ENCODE data around the gene PRKG1. TPM values are rescaled to one million over a fixed set of nuclear protein-coding genes. Genes with fewer than 3 reads are reported as not detected.

The PRKG1 gene
- total and polyA plus RNA-seq, 8 donors = 1.2 to 9.6 (median 2.9) TPM

DNA sequence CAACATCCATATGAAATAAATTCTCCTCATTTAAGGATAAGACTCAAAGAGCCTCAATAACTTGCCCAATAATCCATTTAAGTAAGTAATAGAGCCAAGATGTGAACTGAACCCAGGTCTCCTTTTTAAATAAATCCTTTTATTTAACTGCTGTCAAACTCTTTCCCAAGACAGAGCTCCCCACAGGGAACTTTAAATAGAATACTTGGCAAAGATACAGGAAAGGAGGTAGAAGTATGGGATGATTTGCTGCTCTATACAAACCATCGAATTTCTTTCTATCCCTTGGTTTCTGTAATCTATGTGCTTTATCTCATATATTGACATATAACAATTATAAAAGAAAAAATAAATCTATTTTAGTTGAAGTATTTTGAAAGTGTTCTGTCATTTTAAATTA is 329.2 kb downstream of the PRKG1 start:
- no peak for ATAC-seq
- H3K9me3 ChIP-seq = no peaks in the 10 kb centered on the region
- H3K36me3 ChIP-seq = no peaks in the 10 kb centered on the region
- no peak for FAIRE-seq
- intact Hi-C loops (cut with DNase I) = no loop called here
- DNase-seq = no peak
- 68 to 78% methylated on average over 1 of the region's 1 CpG for WGBS, 2 donors
- H3K27me3 ChIP-seq = no peaks in the 10 kb centered on the region
- H3K4me3 ChIP-seq = no peak overlapping the region
- H3K27ac ChIP-seq = no peak overlapping the region
- TF ChIP-seq, protein P1, sequence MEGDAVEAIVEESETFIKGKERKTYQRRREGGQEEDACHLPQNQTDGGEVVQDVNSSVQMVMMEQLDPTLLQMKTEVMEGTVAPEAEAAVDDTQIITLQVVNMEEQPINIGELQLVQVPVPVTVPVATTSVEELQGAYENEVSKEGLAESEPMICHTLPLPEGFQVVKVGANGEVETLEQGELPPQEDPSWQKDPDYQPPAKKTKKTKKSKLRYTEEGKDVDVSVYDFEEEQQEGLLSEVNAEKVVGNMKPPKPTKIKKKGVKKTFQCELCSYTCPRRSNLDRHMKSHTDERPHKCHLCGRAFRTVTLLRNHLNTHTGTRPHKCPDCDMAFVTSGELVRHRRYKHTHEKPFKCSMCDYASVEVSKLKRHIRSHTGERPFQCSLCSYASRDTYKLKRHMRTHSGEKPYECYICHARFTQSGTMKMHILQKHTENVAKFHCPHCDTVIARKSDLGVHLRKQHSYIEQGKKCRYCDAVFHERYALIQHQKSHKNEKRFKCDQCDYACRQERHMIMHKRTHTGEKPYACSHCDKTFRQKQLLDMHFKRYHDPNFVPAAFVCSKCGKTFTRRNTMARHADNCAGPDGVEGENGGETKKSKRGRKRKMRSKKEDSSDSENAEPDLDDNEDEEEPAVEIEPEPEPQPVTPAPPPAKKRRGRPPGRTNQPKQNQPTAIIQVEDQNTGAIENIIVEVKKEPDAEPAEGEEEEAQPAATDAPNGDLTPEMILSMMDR (IDR thresholded peaks at IDR 0.05) = no peak
- no peaks in the 10 kb centered on the region for H3K4me1 ChIP-seq

DNA sequence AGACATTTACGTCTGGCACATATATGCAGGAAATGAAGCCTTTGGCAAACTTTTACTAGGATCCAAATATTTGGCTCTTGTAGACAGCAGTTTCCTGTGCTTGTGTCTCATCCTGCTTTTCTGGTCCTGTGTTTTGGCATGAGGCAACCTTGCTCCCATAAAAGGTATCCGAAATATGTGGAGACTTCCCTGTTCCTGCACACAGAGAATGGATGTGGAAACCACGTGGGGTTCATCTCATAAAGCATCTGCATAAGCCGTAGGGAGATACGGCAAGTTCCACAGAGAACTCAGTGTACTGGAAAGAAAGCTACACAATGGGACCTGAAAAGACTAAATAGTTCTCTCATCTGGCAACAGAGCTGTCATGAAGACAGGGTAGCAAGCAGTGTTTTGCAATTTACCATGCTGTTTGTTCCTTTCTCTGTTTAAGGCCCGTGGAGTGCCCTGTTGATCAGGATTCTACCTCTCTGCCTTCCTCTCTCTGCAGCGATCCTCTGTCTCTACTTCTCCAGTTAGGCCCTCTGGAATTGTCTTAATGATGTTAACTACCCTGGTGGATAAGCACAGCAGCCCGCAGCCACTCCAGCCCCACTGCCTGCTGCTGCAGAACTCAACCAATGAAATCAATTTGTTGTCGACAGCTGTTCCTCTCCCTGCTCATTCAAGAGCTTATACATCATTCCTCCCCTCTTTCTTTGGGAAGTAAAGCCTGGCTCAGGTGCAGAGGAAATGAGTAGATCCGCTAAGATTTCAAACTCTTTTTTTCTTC is 331.5 kb downstream of the PRKG1 start:
- no peak for FAIRE-seq
- no peak overlapping the region for H3K4me3 ChIP-seq
- no peak for DNase-seq
- H3K36me3 ChIP-seq = no peaks in the 10 kb centered on the region
- no peaks in the 10 kb centered on the region for H3K9me3 ChIP-seq
- no peak overlapping the region for H3K27ac ChIP-seq
- H3K27me3 ChIP-seq = no peaks in the 10 kb centered on the region
- intact Hi-C loops (cut with DNase I) = no loop called here
- ATAC-seq = no peak
- no peaks in the 10 kb centered on the region for H3K4me1 ChIP-seq
- TF ChIP-seq, protein P1 (IDR thresholded peaks at IDR 0.05) = no peak
- WGBS, 2 donors = 80% methylated on average over 10 of the region's 10 CpGs

DNA sequence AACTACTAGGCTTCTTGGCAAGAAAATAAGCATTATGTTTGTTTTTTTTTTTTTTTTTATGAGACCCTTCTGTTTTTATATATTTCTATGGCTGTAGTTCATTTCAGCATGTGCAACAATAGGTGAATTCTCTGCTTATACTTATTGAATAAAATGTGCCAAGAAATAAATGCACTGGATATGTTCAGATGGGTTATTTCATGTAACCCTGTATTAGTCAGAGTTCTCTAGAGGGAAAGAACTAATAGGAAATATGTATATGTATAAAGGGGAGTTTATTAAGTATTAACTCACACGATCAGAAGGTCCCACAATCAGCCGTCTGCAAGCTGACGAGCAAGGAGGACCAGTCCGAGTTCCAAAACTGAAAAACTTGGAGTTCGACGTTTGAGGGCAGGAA is 332.3 kb downstream of the PRKG1 start:
- Histone ChIP-seq H3K4me3 (no peak overlapping the region), H3K4me1 (no peaks in the 10 kb centered on the region), H3K36me3 (no peaks in the 10 kb centered on the region), H3K27me3 (no peaks in the 10 kb centered on the region), H3K9me3 (no peaks in the 10 kb centered on the region), H3K27ac (no peak overlapping the region)
- TF ChIP-seq, protein P1 (IDR thresholded peaks at IDR 0.05) = no peak
- DNase-seq (no peak), ATAC-seq (no peak), FAIRE-seq (no peak)
- 92 to 99% methylated on average over 6 of the region's 6 CpGs for WGBS, 2 donors
- intact Hi-C loops (cut with DNase I) = no loop called here

DNA sequence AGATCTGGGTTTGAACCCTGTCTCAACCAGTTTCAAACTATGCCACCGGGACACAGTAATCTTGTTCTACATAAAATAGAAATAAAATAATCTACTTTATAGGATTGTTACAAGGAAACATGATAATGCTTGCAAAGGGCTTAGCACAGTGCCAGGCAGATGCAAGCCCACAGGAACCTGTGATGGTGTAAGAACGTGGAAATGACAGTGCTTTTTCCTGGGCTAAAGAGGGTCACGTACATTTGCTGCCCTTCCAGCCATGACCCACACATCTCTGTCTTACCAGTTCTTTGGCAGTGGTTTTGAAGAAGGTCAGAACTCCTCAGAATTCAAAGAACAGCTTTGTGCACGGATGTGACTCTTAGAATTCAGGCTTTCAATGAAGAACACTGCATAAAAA is 342.2 kb downstream of the PRKG1 start:
- FAIRE-seq (no peak), DNase-seq (no peak), ATAC-seq (no peak)
- intact Hi-C loops (cut with DNase I) = no loop called here
- Histone ChIP-seq H3K9me3 (no peaks in the 10 kb centered on the region), H3K27ac (no peak overlapping the region), H3K4me1 (no peaks in the 10 kb centered on the region), H3K36me3 (no peaks in the 10 kb centered on the region), H3K4me3 (no peak overlapping the region), H3K27me3 (no peaks in the 10 kb centered on the region)
- 80 to 83% methylated on average over 4 of the region's 4 CpGs for WGBS, 2 donors
- TF ChIP-seq, protein P1 (IDR thresholded peaks at IDR 0.05) = no peak
